GM18867 (cell line): ENCODE measurements around the gene CDK5RAP1.

Experiments
- ATAC-seq: cut with Tn5 transposase; IDR thresholded peaks from one replicate; pipeline ENCODE4 v1.9.1; 2021; ENCODE audit warnings: mild to moderate bottlenecking, moderate library complexity; ENCODE audit not compliant: unreplicated experiment

The CDK5RAP1 gene

GRCh38 chr20:33423141-33423834 is 22.0 kb upstream of the CDK5RAP1 start:
- ATAC-seq, result no peak

- no peak for ATAC-seq
Measured at GRCh38 chr20:33419140-33419974, 18.0 kb upstream of the CDK5RAP1 start.

DNA sequence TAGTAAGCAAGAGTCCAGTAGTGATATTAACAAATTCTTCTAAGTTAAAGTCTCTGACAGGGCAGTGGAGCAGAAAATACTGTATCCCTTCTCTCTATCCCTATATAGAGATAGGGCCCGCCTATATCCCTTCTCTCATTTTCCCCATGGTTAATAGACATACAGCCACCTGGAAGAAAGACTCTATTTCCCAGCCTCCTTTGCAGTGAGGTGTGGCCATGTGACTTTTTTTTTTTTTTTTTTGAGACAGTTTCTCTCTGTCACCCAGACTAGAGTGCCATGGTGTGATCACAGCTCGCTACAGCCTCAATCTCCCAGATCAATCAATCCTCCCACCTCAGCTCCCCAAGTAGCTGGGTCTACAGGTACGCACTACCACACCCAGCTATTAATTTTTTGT is 16.7 kb upstream of the CDK5RAP1 start:
- ATAC-seq, result no peak

DNA sequence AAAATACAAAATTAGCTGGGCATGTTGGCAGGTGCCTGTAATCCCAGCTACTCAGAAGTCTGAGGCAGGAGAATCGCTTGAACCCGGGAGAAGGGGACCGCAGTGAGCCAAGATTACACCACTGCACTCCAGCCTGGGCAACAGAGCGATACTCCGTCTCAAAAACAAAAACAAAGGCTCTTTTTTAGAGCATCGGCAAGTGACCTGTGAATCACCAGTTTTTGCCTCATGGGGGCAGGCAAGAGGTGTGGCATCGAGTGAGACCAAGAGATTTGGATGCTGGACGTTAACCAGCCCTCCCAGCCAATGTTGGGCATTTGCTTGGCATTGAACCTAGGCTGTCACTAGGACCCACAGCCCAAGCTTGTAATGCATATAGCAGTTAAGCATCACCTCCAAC is 14.6 kb upstream of the CDK5RAP1 start:
- ATAC-seq, result no peak

GRCh38 chr20:33412484-33412838 is 11.1 kb upstream of the CDK5RAP1 start:
- no peak for ATAC-seq

DNA sequence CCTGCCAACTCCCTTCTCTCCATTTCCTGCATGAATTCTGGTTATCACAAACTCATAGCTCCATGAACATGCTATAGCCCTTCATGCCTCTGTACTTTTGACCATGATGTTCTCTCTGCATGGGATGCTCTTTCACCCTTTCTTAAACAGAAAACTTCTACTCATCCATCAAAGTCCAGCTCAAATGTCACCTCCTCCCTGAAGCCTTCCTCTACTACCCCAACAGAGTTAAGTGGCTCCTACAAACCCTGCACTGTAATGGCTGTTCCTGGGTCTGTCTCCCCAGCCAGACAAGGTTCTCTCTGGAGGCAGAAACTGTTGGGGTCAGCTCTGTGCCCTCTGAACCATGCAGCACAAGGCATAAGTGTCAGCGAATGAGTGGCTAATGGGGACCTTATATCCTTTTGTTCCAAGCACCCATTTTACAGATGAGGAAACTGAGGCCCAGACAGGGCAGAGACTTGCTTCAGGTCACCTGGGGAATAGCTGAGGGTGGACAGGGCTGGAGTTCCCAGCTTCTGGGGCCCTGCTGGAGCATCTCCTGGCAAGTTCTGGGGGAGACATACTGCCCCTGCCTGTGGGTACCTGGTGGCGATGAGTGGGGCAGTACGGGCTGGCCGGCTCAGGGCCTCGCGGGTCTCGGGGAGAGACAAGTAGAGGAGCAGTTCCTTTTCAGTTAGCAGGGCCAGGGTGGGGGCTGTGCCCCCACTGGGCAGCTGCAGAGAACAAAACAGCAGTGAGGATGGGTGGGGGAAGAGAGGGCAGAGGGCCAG is 10.6 kb upstream of the CDK5RAP1 start:
- ATAC-seq, result no peak

GRCh38 chr20:33411242-33411641 is 9.9 kb upstream of the CDK5RAP1 start:
- ATAC-seq, result no peak

- no peak for ATAC-seq
Measured at GRCh38 chr20:33410081-33410742, 8.9 kb upstream of the CDK5RAP1 start.

GRCh38 chr20:33408716-33409654 is 7.7 kb upstream of the CDK5RAP1 start:
- peak; percentile 53 for ATAC-seq

DNA sequence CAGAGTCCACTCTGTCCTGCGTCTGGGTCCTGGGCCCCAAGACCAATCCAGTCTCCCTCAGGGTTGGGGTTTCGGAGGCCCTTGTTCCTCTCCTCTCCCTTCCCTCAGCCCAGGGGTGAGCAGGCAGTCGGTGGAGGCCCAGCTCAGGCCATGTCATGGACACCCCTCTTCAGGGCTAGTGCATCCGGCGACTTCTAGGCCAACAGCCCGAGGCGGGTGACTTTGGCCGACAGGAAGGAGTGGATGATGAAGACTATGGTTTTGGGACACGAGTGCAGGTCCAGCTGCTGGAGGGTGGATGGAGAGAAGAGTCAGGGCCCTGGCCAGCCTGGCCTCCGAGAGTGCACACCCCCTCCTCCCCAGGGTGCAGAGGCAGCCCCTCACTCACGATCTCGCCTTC is 7.0 kb upstream of the CDK5RAP1 start:
- no peak for ATAC-seq

GRCh38 chr20:33407796-33408195 is 6.5 kb upstream of the CDK5RAP1 start:
- ATAC-seq, result no peak

DNA sequence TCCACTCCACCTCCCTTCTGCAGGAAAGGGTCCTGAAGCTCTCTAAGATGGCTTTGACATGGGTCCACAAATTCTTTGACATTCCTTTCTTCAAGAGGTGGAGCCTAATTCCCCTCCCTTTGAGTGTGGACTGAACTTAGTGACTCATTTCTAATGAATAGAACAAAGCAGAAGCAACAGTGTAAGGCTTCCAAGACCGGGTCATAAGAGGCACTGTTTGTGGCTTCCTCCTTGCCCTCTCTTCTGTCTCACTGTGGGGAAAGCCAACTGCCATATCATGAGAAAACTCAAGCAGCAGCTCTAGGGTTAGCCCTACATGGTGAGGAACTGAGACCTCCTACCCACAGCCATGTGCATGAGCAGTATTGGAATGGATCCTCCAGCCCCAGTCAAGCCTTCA is 5.9 kb upstream of the CDK5RAP1 start:
- no peak for ATAC-seq

GRCh38 chr20:33404281-33404680 is 3.0 kb upstream of the CDK5RAP1 start:
- no peak for ATAC-seq

GRCh38 chr20:33401921-33402369 is 626 bp upstream of the CDK5RAP1 start:
- no peak for ATAC-seq

DNA sequence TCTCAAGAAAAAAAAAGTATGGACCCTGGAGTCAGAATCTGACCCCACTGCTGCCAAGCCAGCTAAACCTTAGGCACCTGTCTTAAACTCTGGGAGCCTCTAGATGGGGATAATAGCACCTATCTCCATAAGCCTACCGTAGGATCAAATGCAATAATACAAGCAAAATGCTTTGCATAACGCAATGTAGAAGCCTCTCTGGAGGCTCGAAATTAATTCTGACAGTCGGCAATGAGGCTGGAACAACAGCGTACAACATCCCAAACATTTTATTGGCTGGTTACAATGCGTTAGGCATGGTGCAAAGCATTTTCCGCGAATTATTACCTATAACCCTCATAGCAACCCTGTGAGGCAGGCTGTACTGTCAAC is 521 bp downstream of the CDK5RAP1 start:
- ATAC-seq, result no peak

DNA sequence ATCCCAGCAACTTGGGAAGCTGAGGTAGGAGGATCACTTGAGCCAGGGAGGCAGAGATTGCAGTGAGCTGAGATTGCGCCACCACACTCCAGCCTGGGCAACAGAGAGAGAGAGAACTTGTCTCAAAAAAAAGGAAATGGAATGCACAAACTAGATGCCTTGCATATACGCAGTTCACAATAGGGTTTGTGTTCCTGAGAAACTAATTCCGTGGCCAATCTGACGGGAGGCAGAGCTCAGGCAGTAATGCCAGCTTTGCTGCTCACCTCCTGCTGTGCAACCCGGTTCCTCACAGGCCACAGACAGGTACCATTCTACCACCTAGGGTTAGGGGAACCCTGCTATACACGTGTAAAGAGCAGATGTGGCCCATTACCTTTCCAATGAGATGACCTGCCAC is 1.4 kb downstream of the CDK5RAP1 start:
- no peak for ATAC-seq

GRCh38 chr20:33394718-33395117 is 6.6 kb downstream of the CDK5RAP1 start:
- ATAC-seq, result no peak

- ATAC-seq, result no peak
Measured at GRCh38 chr20:33393609-33394008, 7.7 kb downstream of the CDK5RAP1 start.

DNA sequence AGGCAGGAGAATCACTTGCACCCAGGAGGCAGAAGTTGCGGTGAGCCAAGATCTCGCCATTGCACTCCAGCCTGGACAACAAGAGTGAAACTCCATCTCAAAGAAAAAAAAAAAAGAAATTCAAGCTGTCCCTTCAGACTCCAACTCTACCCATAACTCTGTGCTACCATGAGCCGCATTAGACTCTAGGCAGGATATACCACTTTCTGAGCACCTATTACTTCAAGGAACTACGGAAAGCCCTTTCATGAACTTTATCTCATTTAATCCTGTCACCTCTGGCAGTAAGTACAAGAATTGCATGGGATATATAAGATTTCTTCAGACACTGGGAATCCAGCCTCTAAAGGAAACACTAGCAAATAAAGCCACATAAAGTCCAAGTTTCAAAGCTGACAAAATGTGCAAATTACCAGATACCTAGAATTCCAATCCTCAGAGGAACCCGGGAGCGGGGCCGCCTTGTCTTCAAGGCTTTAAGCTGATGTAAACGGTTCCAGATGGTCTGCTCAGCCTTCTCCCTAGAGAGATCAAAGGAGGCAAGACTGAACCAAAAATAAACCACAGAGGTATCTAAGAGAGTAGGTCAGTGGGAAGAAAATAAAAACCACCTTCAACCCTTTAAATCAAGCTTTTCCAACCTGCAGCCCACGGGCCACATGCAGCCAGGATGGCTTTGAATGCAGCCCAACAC is 9.4 kb downstream of the CDK5RAP1 start:
- ATAC-seq, result no peak
